Measurements from ENCODE around the gene ORC1.

The ORC1 gene

GRCh38 chr1:52404975-52405338 lies 734 bp upstream of the ORC1 start:
- H3K4me3 ChIP-seq (replicated peaks; ENCODE audit: low read depth, low read length) = peak overlapping the region; percentile 96
- no peak for TF ChIP-seq CTCF (IDR thresholded peaks at IDR 0.05; ENCODE audit: insufficient read depth, low read length, poor library complexity, severe bottlenecking)
- no peak for DNase-seq (ENCODE audit: extremely low read depth, insufficient read length)
- peaks cover 6% of the 10 kb centered on the region for H3K36me3 ChIP-seq (ENCODE audit: control insufficient read depth, insufficient read depth, low read length)
- H3K27me3 ChIP-seq (replicated peaks; ENCODE audit: control insufficient read depth, insufficient read depth, low read length) = no peaks in the 10 kb centered on the region

GRCh38 chr1:52403566-52404115 lies 582 bp downstream of the ORC1 start:
- peak overlapping the region; percentile 96 for H3K4me3 ChIP-seq (replicated peaks; ENCODE audit: low read depth, low read length)
- TF ChIP-seq CTCF (IDR thresholded peaks at IDR 0.05; ENCODE audit: insufficient read depth, low read length, poor library complexity, severe bottlenecking) = no peak
- peaks cover 6% of the 10 kb centered on the region for H3K36me3 ChIP-seq (ENCODE audit: control insufficient read depth, insufficient read depth, low read length)
- no peak for DNase-seq (ENCODE audit: extremely low read depth, insufficient read length)
- no peaks in the 10 kb centered on the region for H3K27me3 ChIP-seq (replicated peaks; ENCODE audit: control insufficient read depth, insufficient read depth, low read length)

GRCh38 chr1:52402860-52403240 lies 1.4 kb downstream of the ORC1 start:
- Histone ChIP-seq H3K27me3 (replicated peaks; ENCODE audit: control insufficient read depth, insufficient read depth, low read length) (no peaks in the 10 kb centered on the region), H3K36me3 (ENCODE audit: control insufficient read depth, insufficient read depth, low read length) (peaks cover 3% of the 10 kb centered on the region)

GRCh38 chr1:52400131-52400530 lies 4.1 kb downstream of the ORC1 start:
- H3K36me3 ChIP-seq (ENCODE audit: control insufficient read depth, insufficient read depth, low read length) = peaks cover 6% of the 10 kb centered on the region

More at GRCh38 chr1:52402860-52403240, 1.4 kb downstream of the ORC1 start:
- peak overlapping the region; percentile 96 for H3K4me3 ChIP-seq (replicated peaks; ENCODE audit: low read depth, low read length)
- DNase-seq (ENCODE audit: extremely low read depth, insufficient read length) = no peak
- no peak for TF ChIP-seq CTCF (IDR thresholded peaks at IDR 0.05; ENCODE audit: insufficient read depth, low read length, poor library complexity, severe bottlenecking)

GRCh38 chr1:52399629-52400028 lies 4.6 kb downstream of the ORC1 start:
- Histone ChIP-seq H3K4me3 (replicated peaks; ENCODE audit: low read depth, low read length) (no peak overlapping the region), H3K36me3 (ENCODE audit: control insufficient read depth, insufficient read depth, low read length) (peaks cover 6% of the 10 kb centered on the region), H3K27me3 (replicated peaks; ENCODE audit: control insufficient read depth, insufficient read depth, low read length) (no peaks in the 10 kb centered on the region)
- no peak for TF ChIP-seq CTCF (IDR thresholded peaks at IDR 0.05; ENCODE audit: insufficient read depth, low read length, poor library complexity, severe bottlenecking)
- DNase-seq (ENCODE audit: extremely low read depth, insufficient read length) = no peak

More at GRCh38 chr1:52400131-52400530, 4.1 kb downstream of the ORC1 start:
- no peak for TF ChIP-seq CTCF (IDR thresholded peaks at IDR 0.05; ENCODE audit: insufficient read depth, low read length, poor library complexity, severe bottlenecking)
- Histone ChIP-seq H3K4me3 (replicated peaks; ENCODE audit: low read depth, low read length) (no peak overlapping the region), H3K27me3 (replicated peaks; ENCODE audit: control insufficient read depth, insufficient read depth, low read length) (no peaks in the 10 kb centered on the region)
- DNase-seq (ENCODE audit: extremely low read depth, insufficient read length) = no peak

GRCh38 chr1:52393174-52393573 lies 11.0 kb downstream of the ORC1 start:
- Histone ChIP-seq H3K27me3 (replicated peaks; ENCODE audit: control insufficient read depth, insufficient read depth, low read length) (no peaks in the 10 kb centered on the region), H3K36me3 (ENCODE audit: control insufficient read depth, insufficient read depth, low read length) (peaks cover 8% of the 10 kb centered on the region), H3K4me3 (replicated peaks; ENCODE audit: low read depth, low read length) (no peak overlapping the region)
- no peak for DNase-seq (ENCODE audit: extremely low read depth, insufficient read length)
- no peak for TF ChIP-seq CTCF (IDR thresholded peaks at IDR 0.05; ENCODE audit: insufficient read depth, low read length, poor library complexity, severe bottlenecking)
